OCI-LY1 (cell line): ENCODE measurements around the gene PWP1.

ENCODE experiments used
- EZH2 ChIP-seq: fragments of 200-600 bp; sonication (generic), shearing (Covaris generic); IDR thresholded peaks from 2 replicates; pipeline ENCODE4 v1.8.0; 2017; ENCODE audit warnings: borderline replicate concordance, mixed run types, mild to moderate bottlenecking, antibody characterized with exemption, low read length, moderate library complexity, mixed read lengths
- TF ChIP-seq, protein P1 (sequence below): fragments of 200-600 bp; sonication (generic), shearing (Covaris generic); IDR thresholded peaks from 2 replicates; pipeline ENCODE4 v1.5.1; 2017; ENCODE audit warnings: mild to moderate bottlenecking, antibody characterized with exemption, low read length, moderate library complexity, mixed read lengths

DNA sequence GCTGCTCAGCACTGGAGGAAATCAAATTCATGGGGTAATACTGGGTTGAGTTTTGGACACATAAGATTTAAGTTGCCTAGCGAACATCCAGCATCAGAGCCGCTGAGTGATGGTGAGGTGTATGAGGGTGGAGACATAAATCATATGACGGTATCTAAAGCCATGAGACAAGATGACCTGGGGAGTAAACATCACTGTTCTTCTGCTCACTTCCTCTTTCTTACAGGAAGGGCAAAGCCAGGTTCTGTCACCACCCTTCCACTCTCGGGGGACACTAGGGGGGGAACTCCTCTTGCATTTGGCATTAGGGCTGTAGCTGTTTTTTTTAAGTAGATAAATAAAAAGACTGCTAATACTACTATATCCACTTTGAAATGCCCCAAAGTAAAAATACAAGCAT, 51.3 kb downstream of the PWP1 start:
- TF ChIP-seq, protein P1, sequence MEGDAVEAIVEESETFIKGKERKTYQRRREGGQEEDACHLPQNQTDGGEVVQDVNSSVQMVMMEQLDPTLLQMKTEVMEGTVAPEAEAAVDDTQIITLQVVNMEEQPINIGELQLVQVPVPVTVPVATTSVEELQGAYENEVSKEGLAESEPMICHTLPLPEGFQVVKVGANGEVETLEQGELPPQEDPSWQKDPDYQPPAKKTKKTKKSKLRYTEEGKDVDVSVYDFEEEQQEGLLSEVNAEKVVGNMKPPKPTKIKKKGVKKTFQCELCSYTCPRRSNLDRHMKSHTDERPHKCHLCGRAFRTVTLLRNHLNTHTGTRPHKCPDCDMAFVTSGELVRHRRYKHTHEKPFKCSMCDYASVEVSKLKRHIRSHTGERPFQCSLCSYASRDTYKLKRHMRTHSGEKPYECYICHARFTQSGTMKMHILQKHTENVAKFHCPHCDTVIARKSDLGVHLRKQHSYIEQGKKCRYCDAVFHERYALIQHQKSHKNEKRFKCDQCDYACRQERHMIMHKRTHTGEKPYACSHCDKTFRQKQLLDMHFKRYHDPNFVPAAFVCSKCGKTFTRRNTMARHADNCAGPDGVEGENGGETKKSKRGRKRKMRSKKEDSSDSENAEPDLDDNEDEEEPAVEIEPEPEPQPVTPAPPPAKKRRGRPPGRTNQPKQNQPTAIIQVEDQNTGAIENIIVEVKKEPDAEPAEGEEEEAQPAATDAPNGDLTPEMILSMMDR = peak; percentile 21; the same call in 1 of the 2 replicates
- TF ChIP-seq EZH2 = no peak
